Activated CD4-positive, alpha-beta T cell treated with anti-CD3 and anti-CD28 coated beads, Interleukin-2, amount 50 U/mL, for 24 hours (primary cell): Measurements from ENCODE around the gene CCDC33.
A peak's percentile ranks its signal among the peaks of the same experiment; 100 is the strongest.

Experiments
- DNase-seq, 2 donors: peaks; one replicate each; pipeline ENCODE4 v3.0.0-alpha.2; 2020; ENCODE audit warnings: low read depth in 1 of 2, low spot score in 1 of 2

Gene CCDC33

DNA sequence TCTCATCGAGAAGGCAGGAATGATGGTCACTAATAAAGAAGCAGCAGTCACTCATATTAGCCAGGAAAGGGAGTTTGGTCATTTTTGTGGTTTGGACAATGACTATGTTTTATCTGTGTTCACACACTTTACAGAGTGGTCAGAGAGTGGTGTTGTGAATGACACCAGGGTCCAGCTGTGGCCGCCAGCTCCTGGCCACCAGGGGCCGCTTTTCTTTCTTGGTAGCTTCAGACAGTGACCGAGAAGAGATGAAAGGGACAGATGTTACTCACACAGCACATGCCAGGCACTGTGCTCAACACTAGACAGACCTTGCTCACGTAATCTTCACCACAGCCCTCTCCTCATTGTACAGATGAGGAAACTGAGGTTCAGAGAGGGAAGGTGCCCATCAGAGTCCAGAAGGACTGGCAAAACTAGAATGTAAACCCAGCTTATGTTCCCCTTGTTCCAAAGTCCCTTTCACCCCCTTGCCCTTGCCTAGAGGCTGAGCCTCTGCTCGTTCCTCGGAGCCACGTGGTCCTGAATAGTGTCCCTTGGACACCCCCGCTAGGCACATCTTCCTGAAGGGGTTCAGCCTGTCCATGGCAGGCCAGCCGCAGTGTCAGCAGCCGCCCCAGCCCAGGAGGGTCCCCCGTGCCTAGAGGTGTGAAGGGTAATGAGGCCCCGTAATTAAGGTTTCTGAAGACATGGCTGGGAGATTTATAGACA, 75.8 kb downstream of the CCDC33 start:
- DNase-seq = no peak

DNA sequence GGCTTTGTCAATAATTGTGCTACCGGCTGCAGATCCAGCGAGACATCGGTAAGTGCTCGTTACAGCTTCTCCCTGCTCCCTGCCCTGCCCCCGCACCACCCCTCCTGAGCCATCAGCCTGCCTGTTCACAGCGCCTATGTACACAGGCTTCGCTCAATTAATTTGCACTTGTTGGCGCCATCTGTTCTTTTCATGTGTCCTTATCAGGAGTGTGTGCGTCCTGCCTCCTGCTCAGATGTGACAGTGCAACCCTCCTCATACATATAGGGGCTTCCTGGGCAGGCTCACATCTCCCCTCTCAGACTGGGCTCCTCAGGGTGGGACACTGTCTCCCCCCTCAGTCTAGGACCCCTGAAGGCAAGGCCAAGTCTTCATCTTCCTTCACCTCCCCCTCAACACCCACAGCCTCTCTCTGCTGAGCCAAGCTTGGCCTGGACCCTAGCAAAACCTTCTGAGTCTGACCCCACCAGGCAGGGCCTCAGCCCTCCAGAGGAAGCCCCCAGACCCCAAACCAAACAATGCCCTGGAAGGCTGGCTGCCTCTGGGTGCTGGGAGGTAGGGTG, 76.4 kb downstream of the CCDC33 start:
- DNase-seq = no peak

DNA sequence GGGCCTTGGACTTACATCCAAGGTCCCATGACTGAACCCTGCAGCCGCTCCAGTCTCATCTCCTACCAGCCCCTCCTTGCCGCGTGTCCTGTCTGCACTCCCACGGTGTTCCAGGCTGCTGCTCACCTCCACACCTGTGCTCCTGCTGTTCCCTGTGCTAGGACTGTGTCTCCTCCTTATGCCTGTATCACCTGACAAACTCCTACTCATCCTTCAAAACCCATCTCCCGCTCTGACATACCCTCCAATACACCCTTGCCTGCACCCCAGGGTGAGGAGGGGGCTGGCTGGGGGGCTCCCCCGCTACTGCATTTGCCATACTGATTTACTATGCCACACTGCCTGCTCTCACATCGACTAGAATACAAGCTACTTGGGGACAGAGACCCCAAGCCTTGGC, 77.8 kb downstream of the CCDC33 start:
- DNase-seq = no peak

DNA sequence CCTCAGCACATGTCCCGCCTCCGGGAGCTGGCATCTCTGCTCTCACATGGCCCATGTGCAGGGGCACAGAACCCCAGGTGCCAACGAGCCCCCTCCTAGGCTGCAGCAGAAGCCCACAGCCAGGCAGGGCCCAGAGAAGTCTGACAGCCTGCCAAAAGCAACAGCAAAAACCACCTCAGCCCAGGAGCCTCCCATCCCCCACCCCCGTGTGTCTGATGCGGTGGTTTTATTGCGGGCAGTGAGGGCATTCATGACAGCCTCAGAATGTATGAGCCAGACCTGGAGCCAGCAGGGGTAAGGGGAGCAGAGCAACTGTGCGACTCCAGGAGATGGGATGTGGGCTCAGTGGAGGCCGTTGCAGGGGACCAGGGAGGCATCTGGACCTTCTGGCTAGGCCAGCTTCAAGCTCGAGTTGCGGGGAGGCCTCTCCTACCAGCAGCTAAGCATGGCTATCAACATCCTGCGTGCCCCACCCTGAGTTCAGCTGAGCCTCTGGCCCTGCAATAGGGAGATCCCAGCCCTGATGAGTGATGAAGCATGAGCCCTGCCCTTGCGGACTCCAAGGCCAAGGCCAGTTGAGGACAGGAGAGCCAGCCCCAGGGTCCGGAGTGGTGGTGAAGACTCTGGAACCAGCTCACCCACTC, 78.8 kb downstream of the CCDC33 start:
- no peak for DNase-seq

DNA sequence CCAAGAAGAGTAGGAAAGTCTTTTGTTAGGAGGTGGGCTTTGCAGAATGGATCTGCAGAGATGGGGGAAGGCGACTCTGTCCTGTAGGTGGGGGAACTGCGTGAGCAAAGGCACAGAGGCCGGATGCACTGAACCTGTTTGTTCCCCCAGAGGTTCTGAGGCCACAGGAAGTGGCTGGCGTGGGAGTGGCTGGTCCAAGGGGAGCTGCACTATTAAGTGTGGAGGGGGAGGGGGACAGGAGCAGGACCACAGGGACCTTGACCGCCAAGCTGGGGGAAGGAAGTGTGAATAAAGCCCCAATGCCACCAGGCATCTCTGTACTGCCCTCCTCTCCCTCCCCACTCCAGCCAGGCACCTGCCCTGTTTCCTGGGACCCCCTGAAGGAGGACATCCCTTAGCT, 79.5 kb downstream of the CCDC33 start:
- DNase-seq = no peak

DNA sequence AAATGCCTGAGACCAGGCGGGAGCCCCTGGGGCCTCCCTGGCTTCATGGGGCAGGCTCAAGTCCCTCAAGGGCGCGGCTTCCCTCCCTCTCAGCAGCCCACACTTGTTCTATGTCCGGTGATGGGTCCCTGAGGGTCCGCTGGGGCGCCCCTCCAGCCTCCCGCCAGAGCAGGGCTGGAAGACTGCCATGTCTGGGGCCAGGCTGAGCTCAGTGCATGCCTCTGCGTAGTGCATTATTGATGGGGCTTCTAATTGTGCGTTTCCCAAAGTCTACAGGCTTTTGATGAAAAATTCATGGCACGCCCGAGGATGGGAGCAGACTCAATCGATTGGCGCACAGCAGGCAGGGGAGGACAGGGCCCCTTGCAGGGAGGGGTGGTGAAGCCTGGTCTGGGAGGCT, 80.0 kb downstream of the CCDC33 start:
- DNase-seq = no peak

DNA sequence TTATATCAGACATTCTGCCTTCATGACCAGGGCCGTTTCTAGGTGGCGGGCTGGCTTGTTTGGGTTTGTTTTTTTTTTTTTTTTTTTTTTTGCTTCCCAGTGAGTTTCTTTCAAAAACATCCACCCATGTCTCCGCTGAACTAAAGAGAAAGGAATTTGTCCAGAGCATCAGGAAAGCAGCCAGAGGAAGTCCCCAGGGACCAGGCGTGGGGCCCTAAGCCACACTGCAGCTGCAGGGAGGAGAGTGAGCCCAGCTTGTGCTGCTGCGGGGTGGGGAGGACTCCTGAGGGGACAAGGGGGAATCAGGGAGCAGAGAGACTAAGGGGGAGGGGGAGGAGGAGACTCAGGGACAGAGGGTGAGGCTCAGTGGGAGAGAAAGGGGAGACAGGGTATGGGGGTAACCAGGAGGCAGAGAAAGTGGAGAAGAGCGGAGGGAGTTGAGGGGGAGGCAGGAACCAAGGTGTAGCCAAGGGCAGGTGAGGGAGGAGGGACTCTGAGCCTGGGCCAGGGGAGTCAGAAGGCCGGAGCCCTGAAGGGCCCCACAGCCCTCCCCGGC, 81.8 kb downstream of the CCDC33 start:
- DNase-seq = no peak

DNA sequence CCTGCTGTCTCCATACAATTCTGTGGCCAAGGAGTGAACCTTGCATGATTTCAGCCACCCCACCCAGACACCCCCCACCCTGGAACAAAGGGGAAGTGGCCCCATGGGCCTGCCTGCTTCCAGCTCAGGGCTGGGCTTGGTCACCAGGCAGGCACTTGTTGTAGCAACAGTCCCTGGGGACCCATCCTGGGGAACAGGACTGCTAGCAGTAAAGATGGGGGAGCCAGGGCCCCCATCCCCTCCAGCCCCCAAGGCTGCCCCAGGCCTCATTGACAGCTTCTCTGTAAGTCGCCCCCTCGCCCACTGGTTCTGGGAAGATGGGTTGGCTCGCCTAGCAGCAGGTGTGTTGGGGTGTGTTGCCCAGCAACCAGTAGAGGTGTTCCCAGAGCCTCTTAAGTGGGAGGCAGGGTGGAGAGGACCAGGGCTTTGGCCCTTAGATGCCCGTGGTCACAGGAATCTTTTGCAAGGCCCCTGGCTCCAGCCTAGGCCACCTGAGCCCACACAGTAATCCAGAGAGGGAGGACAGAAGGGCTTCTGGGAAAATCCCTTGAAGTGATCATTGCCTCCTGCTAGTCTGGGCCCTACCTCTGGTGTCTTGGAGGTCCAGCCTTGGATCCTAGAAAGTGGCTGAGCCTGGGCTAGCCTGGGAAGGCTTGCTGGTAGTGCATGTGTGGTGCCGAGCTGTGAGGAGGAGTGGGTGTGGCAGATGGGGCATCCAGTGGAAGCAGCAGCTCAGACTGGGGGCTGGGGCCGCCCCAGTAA, 82.4 kb downstream of the CCDC33 start:
- DNase-seq = no peak

DNA sequence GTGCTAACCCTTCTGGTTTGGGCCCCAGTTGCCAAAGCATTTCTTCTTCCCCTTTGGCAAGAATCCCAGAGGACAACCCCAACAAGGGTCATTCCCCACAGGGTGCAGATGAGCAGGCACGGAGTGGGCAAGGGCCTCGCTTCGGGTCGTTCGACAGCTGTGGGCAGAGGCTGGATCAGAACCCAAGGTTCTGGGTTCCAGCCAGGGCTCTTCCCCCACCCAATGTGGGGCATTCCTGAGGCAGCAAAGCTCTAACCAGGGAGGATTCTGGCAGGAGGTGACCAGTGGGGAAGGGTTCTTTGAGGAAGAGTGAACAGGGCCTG, 83.0 kb downstream of the CCDC33 start:
- DNase-seq = no peak

DNA sequence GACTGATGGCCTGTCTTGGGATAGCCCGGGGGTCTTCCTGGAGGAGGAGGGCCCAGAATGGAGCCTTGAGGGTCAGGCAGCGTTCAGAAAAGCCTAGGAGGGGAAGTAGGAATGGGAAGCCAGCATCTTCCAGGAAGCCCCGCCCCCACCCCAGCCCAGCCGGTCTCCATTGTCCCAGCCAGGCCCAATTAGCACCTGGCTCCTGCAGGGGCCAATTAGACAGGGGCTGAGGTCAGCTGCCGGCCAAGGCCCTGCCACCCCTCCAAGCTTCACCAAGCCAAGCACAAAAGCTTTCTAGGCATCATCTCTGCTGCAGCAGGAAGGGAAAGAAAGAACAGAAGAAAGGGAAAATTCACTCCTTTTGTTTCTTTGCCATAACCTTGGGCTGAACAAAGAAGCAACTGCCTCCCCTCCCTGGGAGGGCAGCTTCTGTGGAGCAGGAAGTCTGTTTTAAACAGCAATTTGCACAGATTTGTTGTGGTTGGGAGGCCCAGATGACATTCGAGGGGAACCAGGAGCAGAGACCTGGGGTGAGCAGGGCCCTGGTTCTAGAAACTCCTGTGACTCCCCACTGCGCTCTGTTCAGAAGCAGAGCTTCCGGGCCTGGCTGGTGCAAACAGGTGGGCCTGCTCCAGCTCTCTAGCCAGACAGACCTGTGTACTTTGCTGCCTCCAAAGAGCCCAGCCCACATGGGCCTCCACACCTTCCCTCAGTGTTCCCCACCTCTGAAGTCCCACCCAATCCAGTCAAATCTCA, 83.6 kb downstream of the CCDC33 start:
- DNase-seq = no peak

DNA sequence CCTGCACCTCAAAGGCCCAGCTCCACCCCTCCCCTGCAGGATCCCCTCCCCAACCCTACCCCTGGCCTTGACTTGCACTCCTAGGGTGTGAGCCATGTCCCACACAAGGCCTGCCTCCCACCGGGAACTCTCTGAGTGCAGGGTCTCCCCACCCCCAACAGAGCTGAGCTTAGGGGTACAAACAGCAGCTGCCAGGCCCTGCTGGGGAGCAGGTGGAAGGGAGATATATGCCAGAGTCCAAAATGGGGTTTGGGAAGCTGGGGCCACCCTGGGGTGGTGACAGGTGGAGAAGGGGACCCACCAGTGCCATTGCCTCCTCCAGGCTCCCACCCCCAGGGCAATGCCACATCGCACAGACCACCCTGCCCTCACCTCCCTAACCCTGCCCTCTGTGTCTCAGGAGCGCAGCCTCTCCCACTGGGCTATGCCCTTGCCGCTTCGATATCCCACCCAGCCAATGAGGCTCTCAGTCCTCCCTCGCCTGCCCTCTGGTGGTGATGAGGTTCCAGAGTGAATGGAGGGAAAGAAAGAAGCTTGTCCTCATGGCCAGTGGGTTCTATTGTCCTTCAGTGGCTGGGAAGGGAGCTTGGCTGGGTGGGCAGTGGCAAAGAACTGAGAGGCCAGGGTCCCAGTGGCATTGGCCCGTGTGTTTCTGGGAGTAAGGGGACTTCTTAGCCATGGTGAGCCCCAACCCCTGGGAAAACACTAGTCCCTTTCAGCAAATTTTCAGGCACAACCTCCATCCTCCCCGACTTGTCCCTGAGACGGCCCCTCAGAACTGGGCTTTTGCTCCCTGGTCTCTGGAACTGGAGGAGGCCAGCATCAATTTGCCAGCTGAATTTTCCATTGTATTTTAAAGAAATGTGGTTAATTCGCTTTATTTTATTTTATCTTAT, 84.5 kb downstream of the CCDC33 start:
- DNase-seq = no peak

DNA sequence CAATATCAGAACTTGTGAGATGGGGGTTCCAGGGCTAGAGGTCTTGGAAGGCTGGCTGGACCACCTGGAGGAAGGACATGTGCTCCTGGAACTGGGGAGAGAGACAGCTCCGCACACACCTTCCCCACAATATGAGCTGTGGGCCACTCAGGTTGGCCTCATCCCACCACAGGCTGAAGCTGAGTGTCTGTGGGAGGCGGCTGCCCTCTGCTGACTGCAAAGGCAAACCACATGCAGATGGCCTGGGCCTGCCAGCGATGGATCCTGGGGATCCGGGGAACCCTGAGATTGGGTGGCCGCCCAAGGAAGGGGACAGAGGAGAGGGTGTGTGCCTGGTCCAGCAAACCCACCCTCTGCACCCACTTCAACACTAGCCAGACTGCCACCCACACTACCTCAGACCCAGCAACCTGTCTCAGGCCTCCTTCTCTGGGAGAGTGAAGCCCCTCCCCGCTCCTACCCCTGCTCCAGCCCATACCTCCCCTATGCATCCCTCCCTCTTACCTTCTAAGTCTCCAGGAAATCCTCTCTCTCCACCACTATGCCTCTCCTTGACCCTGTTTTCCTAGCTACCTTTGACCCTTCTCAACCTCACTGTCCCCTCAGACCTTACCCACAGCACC, 86.5 kb downstream of the CCDC33 start:
- DNase-seq = peak; percentile 25 to 28

DNA sequence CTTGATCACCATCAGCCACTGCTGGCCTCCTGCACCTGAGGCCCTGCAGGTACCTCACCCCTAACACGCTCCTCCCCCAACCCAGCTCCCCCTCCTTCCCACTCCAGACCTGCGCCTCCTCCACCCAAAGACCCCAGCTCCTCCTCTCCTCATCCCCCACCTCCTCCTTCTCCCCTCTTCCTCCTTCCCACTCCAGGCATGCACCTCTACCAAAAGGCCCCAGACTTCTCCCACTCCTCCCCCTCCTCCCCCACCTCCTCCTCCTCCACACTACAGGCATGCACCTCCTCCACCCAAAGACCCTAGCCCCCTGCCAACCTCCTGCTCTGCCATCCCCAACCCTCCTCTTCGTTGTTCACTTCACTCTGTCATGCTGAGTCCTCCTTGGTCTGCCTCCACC, 88.6 kb downstream of the CCDC33 start:
- DNase-seq = no peak

DNA sequence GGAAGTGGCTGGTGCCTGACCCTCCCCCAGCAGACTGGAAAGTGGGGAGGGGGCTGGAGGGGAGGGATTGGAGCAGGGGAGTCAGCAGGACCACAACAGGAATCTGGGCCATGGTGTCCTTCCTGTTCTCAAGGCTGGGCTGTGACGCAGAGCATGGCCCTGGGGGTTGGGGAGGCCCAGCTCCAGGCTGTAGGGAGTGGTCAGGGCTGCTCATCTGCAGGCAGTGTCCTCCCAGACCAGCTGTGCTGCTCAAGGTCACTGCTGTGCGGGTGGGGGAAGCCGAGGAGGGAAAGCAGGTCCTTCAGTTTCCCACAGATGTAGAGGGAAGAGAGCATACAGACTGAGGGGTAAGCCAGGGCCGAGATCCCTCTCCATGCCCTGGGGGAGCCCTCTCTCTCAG, 90.6 kb downstream of the CCDC33 start:
- DNase-seq = no peak

DNA sequence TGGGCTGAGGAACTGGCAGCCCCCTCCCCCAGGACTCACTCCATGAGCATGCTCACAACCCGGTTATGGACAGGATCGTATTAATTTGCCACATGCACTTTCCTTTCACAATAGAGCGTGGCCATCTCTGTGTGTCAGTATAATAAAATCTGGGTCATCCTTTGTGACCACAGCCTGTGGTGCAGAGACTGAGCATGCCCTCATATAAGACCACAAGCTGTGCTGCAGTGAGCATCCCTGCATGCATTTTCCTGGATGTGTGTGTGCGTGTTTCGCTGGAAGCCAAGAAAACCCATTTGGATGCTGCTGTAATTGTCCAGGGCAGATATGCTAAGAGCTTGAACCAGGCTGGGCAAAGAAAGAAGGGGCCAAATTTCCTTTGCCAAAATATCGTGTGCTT, 91.6 kb downstream of the CCDC33 start:
- DNase-seq = no peak

DNA sequence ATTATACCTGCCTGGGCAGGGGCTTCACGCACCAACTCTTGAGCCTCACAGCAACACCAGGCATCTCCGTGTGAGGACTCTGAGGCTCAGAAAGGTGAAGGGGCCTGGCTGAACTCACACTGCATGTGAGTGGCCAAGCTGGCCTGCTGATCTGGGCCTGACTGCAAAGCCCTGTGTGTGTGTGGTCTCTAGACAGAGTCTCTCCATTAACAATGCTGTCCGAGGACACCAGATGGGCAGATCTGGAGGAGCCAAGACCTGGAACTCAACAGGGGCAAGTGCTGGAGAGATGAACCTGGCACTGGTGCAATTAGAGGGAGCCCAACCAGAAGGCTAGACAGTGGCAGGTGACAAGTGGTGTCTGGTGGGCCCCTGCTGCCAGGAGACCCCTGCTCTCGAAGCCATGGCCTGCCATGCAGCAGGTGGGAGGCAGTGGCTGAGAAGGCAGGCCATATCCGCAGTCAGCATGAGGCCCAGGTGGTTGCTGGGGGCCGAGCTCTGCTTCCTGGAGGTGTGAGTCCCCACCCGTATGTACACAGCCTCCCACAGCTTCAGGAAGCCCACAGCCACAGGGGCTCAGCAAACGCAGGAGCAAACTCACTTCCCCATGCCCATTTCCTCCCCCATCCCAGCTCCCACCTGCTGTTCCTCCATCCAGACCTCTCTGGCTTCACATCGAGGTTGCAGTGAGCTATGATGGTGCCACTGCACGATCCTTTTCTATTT, 92.4 kb downstream of the CCDC33 start:
- DNase-seq = no peak

DNA sequence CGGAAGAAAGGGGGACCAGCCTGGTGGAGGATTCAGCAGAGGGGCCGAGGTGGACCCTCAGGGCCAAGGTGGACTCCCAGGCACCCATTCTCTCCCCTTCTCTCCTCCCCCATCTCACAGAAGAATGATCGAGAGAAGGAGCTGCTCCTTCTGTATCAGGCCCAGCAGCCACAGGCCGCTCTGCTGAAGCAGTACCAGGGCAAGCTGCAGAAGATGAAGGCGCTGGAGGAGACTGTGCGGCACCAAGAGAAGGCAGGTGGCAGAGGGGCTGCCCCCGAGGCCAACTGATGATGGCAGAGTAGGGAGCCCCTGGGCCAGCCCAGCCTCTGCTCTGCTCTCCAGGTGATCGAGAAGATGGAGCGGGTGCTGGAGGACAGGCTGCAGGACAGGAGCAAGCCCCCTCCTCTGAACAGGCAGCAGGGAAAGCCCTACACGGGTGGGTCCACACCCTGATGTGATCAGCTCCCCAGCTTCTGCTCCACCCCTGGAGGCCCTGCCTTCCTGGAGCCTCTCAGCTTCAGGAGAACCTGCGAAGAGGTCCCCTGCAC, 94.8 kb downstream of the CCDC33 start:
- DNase-seq = no peak

DNA sequence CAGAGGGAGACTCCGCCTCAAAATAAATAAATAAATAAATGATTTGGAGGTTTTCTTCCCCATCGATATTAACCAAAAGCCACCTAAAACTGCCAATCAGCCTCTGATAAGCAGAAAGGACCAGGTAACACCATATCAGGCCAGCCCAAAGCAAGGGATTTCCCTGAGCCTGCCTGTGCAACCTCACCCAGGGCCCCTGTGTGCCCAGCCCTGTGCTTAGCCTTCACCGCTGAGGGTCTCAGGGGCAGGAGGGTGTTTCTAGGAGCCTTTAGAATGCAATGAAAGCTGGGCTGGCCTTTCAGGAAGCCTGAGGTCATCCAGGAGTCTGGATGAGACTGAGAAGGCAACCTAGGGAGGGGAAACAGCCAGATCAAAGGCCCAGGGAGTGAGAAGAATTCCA, 95.9 kb downstream of the CCDC33 start:
- no peak for DNase-seq

DNA sequence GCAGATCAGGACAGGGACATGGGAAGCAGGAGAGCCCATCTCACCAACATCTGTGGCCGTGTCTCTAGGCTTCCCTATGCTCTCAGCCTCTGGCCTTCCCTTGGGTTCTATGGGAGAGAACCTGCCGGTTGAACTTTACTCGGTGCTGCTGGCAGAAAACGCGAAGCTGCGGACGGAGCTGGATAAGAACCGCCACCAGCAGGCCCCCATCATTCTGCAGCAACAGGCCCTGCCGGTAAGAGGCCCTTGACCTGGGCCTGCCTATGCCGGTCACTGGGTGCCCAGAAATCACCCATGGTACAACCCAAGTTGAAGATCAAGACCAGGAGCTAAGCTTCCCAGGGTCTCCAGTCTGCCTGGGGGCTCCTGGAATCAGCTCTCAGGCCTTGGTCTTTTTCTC, 96.5 kb downstream of the CCDC33 start:
- no peak for DNase-seq
